Panc1 (cell line): ENCODE data around the gene F2RL1. TPM values are rescaled to one million over a fixed set of nuclear protein-coding genes. Genes with fewer than 3 reads are reported as not detected.

Source experiments
- ATAC-seq: fragments of 200-7000 bp; cut with Tn5 transposase; 2 replicates; pipeline ENCODE4 v1.9.1; 2020; ENCODE audit warnings: mild to moderate bottlenecking, moderate library complexity
- BruUV-seq: library from RNA; stranded (reverse); fragments of 400-500 nt; replicated peaks from 2 replicates; lab custom pipeline; 2021; lab: Mats Ljungman, UMichigan
- CTCF ChIA-PET: fragments of 300-600 bp; sonication (Branson Sonifier 250); formaldehyde crosslinking; loops from one replicate; lab custom pipeline; 2022; ENCODE audit warnings: antibody characterized with exemption; lab: Charles Lee
- POLR2A ChIA-PET: fragments of 300-600 bp; sonication (Branson Sonifier 250); formaldehyde crosslinking; loops from one replicate; lab custom pipeline; 2022; ENCODE audit warnings: antibody characterized with exemption; lab: Charles Lee
- DNase-seq: peaks from one replicate; pipeline ENCODE4 v3.0.0-alpha.2; 2010; ENCODE audit warnings: low read depth, low spot score
- H3K27ac ChIP-seq: 2 replicates; pipeline ENCODE4 v1.5.1; 2011; ENCODE audit warnings: mild to moderate bottlenecking, low read length, inconsistent platforms
- H3K27me3 ChIP-seq: fragments of 200-500 bp; sonication (Bioruptor generic); 2 replicates; pipeline ENCODE4 v1.6.0; 2014; ENCODE audit warnings: low read length, inconsistent platforms; ENCODE audit not compliant: control insufficient read depth, insufficient read depth
- H3K36me3 ChIP-seq: fragments of 200-500 bp; sonication (Bioruptor generic); 2 replicates; pipeline ENCODE4 v1.5.1; 2014; ENCODE audit warnings: inconsistent platforms, mild to moderate bottlenecking, low read length, moderate library complexity; ENCODE audit not compliant: control insufficient read depth, insufficient read depth
- H3K4me1 ChIP-seq: 2 replicates; pipeline ENCODE4 v1.5.1; 2011; ENCODE audit warnings: inconsistent platforms, mild to moderate bottlenecking, low read length, moderate library complexity; ENCODE audit not compliant: control insufficient read depth, insufficient read depth
- H3K4me3 ChIP-seq, 2 experiments: 2 replicates each; pipeline ENCODE4 v1.5.1; 2011 to 2012; ENCODE audit warnings: low read depth in 2 of 2, low read length in 2 of 2, mild to moderate bottlenecking in 2 of 2, inconsistent platforms in 1 of 2, moderate library complexity in 1 of 2
- H3K9me3 ChIP-seq: fragments of 200-500 bp; sonication (Bioruptor generic); 2 replicates; pipeline ENCODE4 v1.5.1; 2014; ENCODE audit warnings: low read depth, mild to moderate bottlenecking, inconsistent platforms, low read length, moderate library complexity; ENCODE audit not compliant: control insufficient read depth, insufficient read depth
- POLR2AphosphoS5 ChIP-seq: IDR thresholded peaks from 2 replicates; pipeline ENCODE4 v1.6.1; 2012; ENCODE audit warnings: mild to moderate bottlenecking, low read depth, low read length, moderate library complexity
- SIN3A ChIP-seq: IDR thresholded peaks from 2 replicates; pipeline ENCODE4 v1.6.1; 2012; ENCODE audit warnings: low read depth, mild to moderate bottlenecking, low read length, moderate library complexity, borderline replicate concordance; ENCODE audit not compliant: insufficient read depth
- TCF7L2 ChIP-seq: IDR thresholded peaks from 2 replicates; pipeline ENCODE4 v1.6.1; 2011; ENCODE audit warnings: mild to moderate bottlenecking, low read depth, low read length, inconsistent platforms
- in situ Hi-C: cut with HindIII; loops from 2 replicates; pipeline ENCODE4 v1.10.0; 2016; ENCODE audit warnings: low sequenced_read_pairs, low pct_unique_long_range_greater_than_20kb
- intact Hi-C: fragments of 100-400 bp; cut with micrococcal nuclease; formaldehyde crosslinking; loops from one replicate; pipeline ENCODE4 v1.10.0; 2022; ENCODE audit not compliant: unreplicated experiment
- total RNA-seq: library from RNA; stranded (reverse); gene quantifications from one replicate; pipeline ENCODE4 v1.2.1, GENCODE V29; 2021; ENCODE audit not compliant: unreplicated experiment
- TF ChIP-seq, protein P1 (sequence below): fragments of 450-650 bp; IDR thresholded peaks from 2 replicates; pipeline ENCODE4 v1.5.1; 2017; ENCODE audit warnings: mild to moderate bottlenecking
- TF ChIP-seq, protein P2 (sequence below), 2 experiments: IDR thresholded peaks; 2 replicates each; pipeline ENCODE4 v1.6.1; 2011 to 2012; ENCODE audit warnings: low read depth in 2 of 2, control low read depth in 1 of 2, low read length in 1 of 2, mild to moderate bottlenecking in 1 of 2, moderate library complexity in 1 of 2; ENCODE audit not compliant: insufficient read depth in 1 of 2

The F2RL1 gene
- total RNA-seq, 1 experiment from 2014 or later, result 65.9 TPM

DNA sequence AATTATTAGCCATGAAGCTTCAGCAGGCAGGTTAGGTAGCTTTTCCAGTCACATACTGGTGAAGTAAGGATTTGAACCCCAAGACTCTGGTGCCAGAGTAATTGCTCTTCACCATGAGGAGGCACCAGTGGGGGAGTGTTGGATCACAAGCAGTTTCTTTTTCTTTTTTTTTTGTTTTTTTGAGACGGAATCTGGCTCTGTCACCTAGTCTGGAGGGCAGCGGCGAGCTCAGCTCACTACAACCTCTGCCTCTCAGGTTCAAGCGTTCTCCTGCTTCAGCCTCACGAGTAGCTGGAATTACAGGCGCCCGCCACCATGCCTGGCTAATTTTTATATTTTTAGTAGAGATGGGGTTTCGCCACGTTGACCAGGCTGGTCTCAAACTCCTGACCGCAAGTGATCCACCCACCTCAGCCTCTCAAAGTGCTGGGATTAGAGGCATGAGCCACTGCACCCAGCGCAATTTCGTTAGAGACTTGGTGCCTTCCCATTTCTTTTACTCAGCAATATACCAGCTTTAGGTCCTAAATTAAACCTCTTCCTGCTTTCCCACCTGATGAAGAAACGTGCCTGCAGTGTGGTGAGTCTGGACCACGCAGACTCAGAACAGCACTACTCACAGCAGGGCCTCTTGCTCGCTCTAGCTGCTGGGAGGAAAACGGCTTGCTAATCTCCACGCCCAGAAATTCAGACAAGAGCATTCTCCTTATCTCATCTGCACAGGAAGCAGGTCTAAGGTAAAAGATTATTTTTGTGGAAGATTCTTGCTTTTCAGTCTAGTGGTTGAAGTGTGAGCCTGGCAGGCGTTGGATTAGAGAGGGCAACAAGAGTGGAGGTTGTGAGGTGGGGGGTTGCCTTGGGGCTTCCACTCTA lies 30.8 kb downstream of the F2RL1 start, which contains the start of gene S100Z:
S100Z (plus strand) TSS at position 596 of the 873 bp plus-strand sequence. CDS start 25,346 bp downstream, outside the sequence.
- Histone ChIP-seq H3K9me3 (no peaks in the 10 kb centered on the region), H3K27me3 (no peaks in the 10 kb centered on the region), H3K4me1 (no peaks in the 10 kb centered on the region), H3K27ac (no peak within 1 kb of the TSS), H3K4me3 (no peak within 1 kb of the TSS), H3K36me3 (no peaks in the 10 kb centered on the region)
- in situ Hi-C loops (no loop called here), intact Hi-C loops (no loop called here)
- ChIA-PET POLR2A (no interaction called here), CTCF (no interaction called here)
- ATAC-seq (no peak), DNase-seq (no peak)
- no TSS peak for BruUV-seq
- TF ChIP-seq, protein P1, sequence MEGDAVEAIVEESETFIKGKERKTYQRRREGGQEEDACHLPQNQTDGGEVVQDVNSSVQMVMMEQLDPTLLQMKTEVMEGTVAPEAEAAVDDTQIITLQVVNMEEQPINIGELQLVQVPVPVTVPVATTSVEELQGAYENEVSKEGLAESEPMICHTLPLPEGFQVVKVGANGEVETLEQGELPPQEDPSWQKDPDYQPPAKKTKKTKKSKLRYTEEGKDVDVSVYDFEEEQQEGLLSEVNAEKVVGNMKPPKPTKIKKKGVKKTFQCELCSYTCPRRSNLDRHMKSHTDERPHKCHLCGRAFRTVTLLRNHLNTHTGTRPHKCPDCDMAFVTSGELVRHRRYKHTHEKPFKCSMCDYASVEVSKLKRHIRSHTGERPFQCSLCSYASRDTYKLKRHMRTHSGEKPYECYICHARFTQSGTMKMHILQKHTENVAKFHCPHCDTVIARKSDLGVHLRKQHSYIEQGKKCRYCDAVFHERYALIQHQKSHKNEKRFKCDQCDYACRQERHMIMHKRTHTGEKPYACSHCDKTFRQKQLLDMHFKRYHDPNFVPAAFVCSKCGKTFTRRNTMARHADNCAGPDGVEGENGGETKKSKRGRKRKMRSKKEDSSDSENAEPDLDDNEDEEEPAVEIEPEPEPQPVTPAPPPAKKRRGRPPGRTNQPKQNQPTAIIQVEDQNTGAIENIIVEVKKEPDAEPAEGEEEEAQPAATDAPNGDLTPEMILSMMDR, result no peak
- TF ChIP-seq, protein P2, sequence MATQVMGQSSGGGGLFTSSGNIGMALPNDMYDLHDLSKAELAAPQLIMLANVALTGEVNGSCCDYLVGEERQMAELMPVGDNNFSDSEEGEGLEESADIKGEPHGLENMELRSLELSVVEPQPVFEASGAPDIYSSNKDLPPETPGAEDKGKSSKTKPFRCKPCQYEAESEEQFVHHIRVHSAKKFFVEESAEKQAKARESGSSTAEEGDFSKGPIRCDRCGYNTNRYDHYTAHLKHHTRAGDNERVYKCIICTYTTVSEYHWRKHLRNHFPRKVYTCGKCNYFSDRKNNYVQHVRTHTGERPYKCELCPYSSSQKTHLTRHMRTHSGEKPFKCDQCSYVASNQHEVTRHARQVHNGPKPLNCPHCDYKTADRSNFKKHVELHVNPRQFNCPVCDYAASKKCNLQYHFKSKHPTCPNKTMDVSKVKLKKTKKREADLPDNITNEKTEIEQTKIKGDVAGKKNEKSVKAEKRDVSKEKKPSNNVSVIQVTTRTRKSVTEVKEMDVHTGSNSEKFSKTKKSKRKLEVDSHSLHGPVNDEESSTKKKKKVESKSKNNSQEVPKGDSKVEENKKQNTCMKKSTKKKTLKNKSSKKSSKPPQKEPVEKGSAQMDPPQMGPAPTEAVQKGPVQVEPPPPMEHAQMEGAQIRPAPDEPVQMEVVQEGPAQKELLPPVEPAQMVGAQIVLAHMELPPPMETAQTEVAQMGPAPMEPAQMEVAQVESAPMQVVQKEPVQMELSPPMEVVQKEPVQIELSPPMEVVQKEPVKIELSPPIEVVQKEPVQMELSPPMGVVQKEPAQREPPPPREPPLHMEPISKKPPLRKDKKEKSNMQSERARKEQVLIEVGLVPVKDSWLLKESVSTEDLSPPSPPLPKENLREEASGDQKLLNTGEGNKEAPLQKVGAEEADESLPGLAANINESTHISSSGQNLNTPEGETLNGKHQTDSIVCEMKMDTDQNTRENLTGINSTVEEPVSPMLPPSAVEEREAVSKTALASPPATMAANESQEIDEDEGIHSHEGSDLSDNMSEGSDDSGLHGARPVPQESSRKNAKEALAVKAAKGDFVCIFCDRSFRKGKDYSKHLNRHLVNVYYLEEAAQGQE (IDR thresholded peaks at IDR 0.05; ENCODE audit: insufficient read depth in 1 of 2, low read depth in 2 of 2, low read length in 1 of 2), result no peak
- TF ChIP-seq POLR2AphosphoS5, result no peak
- no peak for TF ChIP-seq TCF7L2
- TF ChIP-seq SIN3A, result no peak

DNA sequence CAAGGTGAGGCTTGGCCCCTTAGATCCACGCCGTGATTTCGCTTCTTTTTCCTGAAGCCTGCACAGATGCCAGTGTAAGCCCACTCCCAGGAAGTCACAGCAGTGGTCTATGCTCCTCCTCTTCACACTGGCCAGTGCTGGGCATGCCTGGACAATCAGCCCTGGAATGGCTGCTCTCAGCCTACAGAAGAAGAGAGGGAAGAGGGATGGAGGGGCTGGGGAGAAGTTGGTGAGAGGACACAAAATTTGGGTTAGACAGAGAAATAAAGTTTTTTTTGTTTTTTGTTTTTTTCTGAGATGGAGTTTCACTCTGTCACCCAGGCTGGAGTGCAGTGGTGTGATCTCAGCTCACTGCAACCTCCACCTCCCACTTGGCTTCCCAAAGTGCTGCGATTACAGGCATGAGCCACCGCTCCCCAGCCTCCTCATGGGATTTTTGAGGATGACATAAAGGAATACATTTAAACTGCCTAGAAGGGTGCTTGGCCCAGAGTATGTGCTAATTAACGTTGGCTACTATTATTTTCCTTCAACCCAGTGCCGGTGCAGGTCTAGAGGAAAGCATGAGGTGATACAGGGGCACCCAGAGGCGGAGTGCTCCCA lies 31.8 kb downstream of the F2RL1 start:
- BruUV-seq, result no TSS peak
- in situ Hi-C loops (no loop called here), intact Hi-C loops (no loop called here)
- H3K4me1 ChIP-seq, result no peaks in the 10 kb centered on the region
- ChIA-PET POLR2A (no interaction called here), CTCF (no interaction called here)
- TF ChIP-seq, protein P1, result no peak
- TF ChIP-seq SIN3A (no peak), POLR2AphosphoS5 (no peak), TCF7L2 (no peak)
- TF ChIP-seq, protein P2 (IDR thresholded peaks at IDR 0.05; ENCODE audit: insufficient read depth in 1 of 2, low read depth in 2 of 2, low read length in 1 of 2), result no peak
- H3K27me3 ChIP-seq, result no peaks in the 10 kb centered on the region
- no peaks in the 10 kb centered on the region for H3K9me3 ChIP-seq
- no peak overlapping the region for H3K4me3 ChIP-seq
- no peak overlapping the region for H3K27ac ChIP-seq
- no peaks in the 10 kb centered on the region for H3K36me3 ChIP-seq
- no peak for ATAC-seq
- DNase-seq, result no peak
